Measurements from ENCODE around the gene CDH2. TPM values are rescaled to one million over a fixed set of nuclear protein-coding genes. Genes with fewer than 3 reads are reported as not detected.

Gene CDH2
- total RNA-seq, 1 experiment from 2014 or later: 36.2 TPM

GRCh38 chr18:28149810-28150420, 27.0 kb downstream of the CDH2 start:
- Mint-ChIP-seq H3K4me1 (peaks cover 38 to 44% of the 10 kb centered on the region in 2 experiments), H3K9me3 (no peaks in the 10 kb centered on the region), H3K36me3 (ENCODE audit: insufficient read depth in 1 of 3, low read depth in 3 of 3) (no peaks in the 10 kb centered on the region), H3K27me3 (ENCODE audit: low read depth) (no peaks in the 10 kb centered on the region; the same call in 1 of the 2 replicates), H3K4me3 (no peak overlapping the region), H3K27ac (peak overlapping the region in 1 of 3 experiments; percentile 91; a peak in 2 of 7 replicates)
- Histone ChIP-seq H3K9me3 (ENCODE audit: control insufficient read depth, low read depth, low read length) (no peaks in the 10 kb centered on the region), H3K27me3 (ENCODE audit: insufficient read depth, low read length) (no peaks in the 10 kb centered on the region), H4K91ac (ENCODE audit: insufficient read length, low read depth, low read length) (no peak overlapping the region), H3T11ph (ENCODE audit: low read length) (no peak overlapping the region), H3K4me1 (ENCODE audit: insufficient read depth, low read length) (peaks cover 8% of the 10 kb centered on the region; the same call in 1 of the 2 replicates), H2BK12ac (ENCODE audit: insufficient read length, low read depth, low read length) (no peak overlapping the region), H4K5ac (ENCODE audit: insufficient read length, low read depth, low read length) (no peak overlapping the region), H4K20me1 (ENCODE audit: control insufficient read depth, insufficient read depth, insufficient read length) (no peaks in the 10 kb centered on the region), H3K23me2 (ENCODE audit: insufficient read length, low read depth, low read length, poor library complexity, severe bottlenecking) (no peaks in the 10 kb centered on the region), H3K18ac (ENCODE audit: insufficient read length, low read depth, low read length) (no peak overlapping the region), H2AFZ (ENCODE audit: low read length) (no peak overlapping the region), H3K79me1 (ENCODE audit: insufficient read depth, low read depth, low read length, poor library complexity, severe bottlenecking) (no peaks in the 10 kb centered on the region), H3K27ac (ENCODE audit: insufficient read length, low read depth, low read length) (no peak overlapping the region), H3K4ac (ENCODE audit: low read depth, low read length) (no peak overlapping the region), H2BK20ac (ENCODE audit: low read depth, low read length, poor library complexity, severe bottlenecking) (no peak overlapping the region), H2AK5ac (ENCODE audit: insufficient read length, low read length) (no peak overlapping the region), H3K14ac (ENCODE audit: insufficient read depth, low read length) (no peak overlapping the region), H4K8ac (replicated peaks; ENCODE audit: insufficient read length, low read depth, low read length) (no peak overlapping the region), H3K79me2 (ENCODE audit: insufficient read depth, low read length) (no peaks in the 10 kb centered on the region), H3K23ac (ENCODE audit: insufficient read length, low read depth, low read length) (no peak overlapping the region), H2BK120ac (ENCODE audit: low read depth, low read length, poor library complexity, severe bottlenecking) (no peak overlapping the region), H2BK5ac (ENCODE audit: insufficient read length, low read length) (no peak overlapping the region), H3K56ac (ENCODE audit: insufficient read length, low read depth, low read length) (no peak overlapping the region), H3K9ac (ENCODE audit: extremely low read depth, insufficient read length, low read length) (no peak overlapping the region), H2BK15ac (ENCODE audit: low read depth, low read length) (no peak overlapping the region; the same call in 1 of the 2 replicates), H3K4me2 (ENCODE audit: insufficient read depth, insufficient read length, low read length) (no peak overlapping the region)
- DNase-seq: no peak
- TF ChIP-seq CTCF (conservative IDR thresholded peaks at IDR 0.05): no peak
- WGBS (ENCODE audit: extremely low coverage, insufficient read length, low lambda C conversion rate): no CpG with 5 or more reads among the region's 14 CpGs
